ENCODE data around the gene UGT1A1. TPM values are rescaled to one million over a fixed set of nuclear protein-coding genes. Genes with fewer than 3 reads are reported as not detected.

Gene UGT1A1
- total and polyA plus RNA-seq, 2 of the 13 experiments (the other 11 are each of a cell fraction or from before 2014, with no cell fraction given), result 0.69 to 0.75 TPM

GRCh38 chr2:233772153-233772552 lies 12.1 kb downstream of the UGT1A1 start:
- TF ChIP-seq NR2C2 (CRISPR knock-in tag; IDR thresholded peaks at IDR 0.05; ENCODE audit: borderline replicate concordance) (no peak), PRDM15 (CRISPR knock-in tag; IDR thresholded peaks at IDR 0.05) (no peak), MEF2D (CRISPR knock-in tag; IDR thresholded peaks at IDR 0.05) (no peak), ZNF318 (CRISPR knock-in tag; IDR thresholded peaks at IDR 0.05) (no peak)
- FAIRE-seq (no peak), ATAC-seq (no peak), DNase-seq (ENCODE audit: low spot score) (no peak)
- Histone ChIP-seq H3K36me3 (replicated peaks in 1 of 2; ENCODE audit: control insufficient read depth in 1 of 2, insufficient read depth in 2 of 2, low read length in 2 of 2) (no peaks in the 10 kb centered on the region), H3K27me3 (ENCODE audit: control insufficient read depth in 1 of 2, insufficient read depth in 2 of 2, low read length in 2 of 2) (peaks cover 0 to 40% of the 10 kb centered on the region in 2 experiments; a peak in 4 of 5 replicates), H3K4me3 (replicated peaks in 1 of 3; ENCODE audit: insufficient read depth in 1 of 3, low read depth in 2 of 3, low read length in 3 of 3) (no peak overlapping the region), H3K4me2 (ENCODE audit: low read depth, low read length) (no peak overlapping the region), H3K9ac (ENCODE audit: insufficient read depth, low read depth, low read length) (no peak overlapping the region), H3K79me2 (ENCODE audit: insufficient read depth, low read length) (no peaks in the 10 kb centered on the region), H4K20me1 (ENCODE audit: insufficient read depth, low read length) (no peaks in the 10 kb centered on the region), H3K4me1 (ENCODE audit: insufficient read depth, low read length) (no peaks in the 10 kb centered on the region), H3K9me3 (ENCODE audit: low read length) (peaks cover 5% of the 10 kb centered on the region; the same call in 1 of the 2 replicates), H3K27ac (ENCODE audit: extremely low read length, insufficient read depth, low read length) (no peak overlapping the region), H2AFZ (ENCODE audit: low read length) (no peak overlapping the region)
- ChIA-PET CTCF (ENCODE audit: low intra/inter-chr PET ratio, low total read pairs) (no interaction called here), POLR2A (no interaction called here)
- WGBS (ENCODE audit: low lambda C conversion rate), result 90% methylated on average over 16 of the region's 16 CpGs
- intact Hi-C loops (cut with micrococcal nuclease; ENCODE audit: unreplicated experiment), result no loop called here
- in situ Hi-C loops (cut with HindIII; ENCODE audit: extremely low pct_ligation_motif_present, low pct_unique_long_range_greater_than_20kb), result no loop called here
- BruUV-seq (replicated peaks), result no TSS peak
